ENCODE data around the gene PITRM1.

- no peak for TF ChIP-seq CTCF (IDR thresholded peaks at IDR 0.05 in 4 of 5, conservative IDR thresholded peaks at IDR 0.05 in 1 of 5)
- TF ChIP-seq POLR2A (IDR thresholded peaks at IDR 0.05) = no peak
Observed at GRCh38 chr10:3207351-3207750, 34.8 kb upstream of the PITRM1 start.
